Fibroblast of peridontal ligament (primary cell): ENCODE measurements around the gene VPS35L.

Experiments
- DNase-seq: peaks from one replicate; pipeline ENCODE4 v3.0.0-alpha.2; 2010; ENCODE audit errors: extremely low read depth

Gene VPS35L

GRCh38 chr16:19555186-19555937, at the start of gene VPS35L:
Gene VPS35L, plus strand, starts transcription at chr16:19555703. Its CDS starts 27 bp downstream, at chr16:19555730.
- peak; percentile 99 for DNase-seq

GRCh38 chr16:19506965-19507364, 48.5 kb upstream of the VPS35L start:
- no peak for DNase-seq

GRCh38 chr16:19507867-19508266, 47.6 kb upstream of the VPS35L start:
- DNase-seq = no peak

GRCh38 chr16:19512297-19512696, 43.2 kb upstream of the VPS35L start:
- no peak for DNase-seq

GRCh38 chr16:19513377-19514053, 42.0 kb upstream of the VPS35L start:
- DNase-seq = peak; percentile 58

GRCh38 chr16:19515757-19516156, 39.7 kb upstream of the VPS35L start:
- DNase-seq = no peak

GRCh38 chr16:19517424-19518089, 37.9 kb upstream of the VPS35L start:
- DNase-seq = peak; percentile 59

GRCh38 chr16:19518388-19518787, 37.1 kb upstream of the VPS35L start:
- no peak for DNase-seq

- no peak for DNase-seq
Measured at GRCh38 chr16:19520861-19521331, 34.6 kb upstream of the VPS35L start.

- peak; percentile 81 for DNase-seq
Measured at GRCh38 chr16:19521471-19522396, 33.8 kb upstream of the VPS35L start, which contains the start of gene GDE1. Gene GDE1, minus strand, starts transcription at chr16:19522098. Its CDS starts 134 bp downstream, at chr16:19521964.

- DNase-seq = no peak
Measured at GRCh38 chr16:19522397-19522732, 33.1 kb upstream of the VPS35L start.

- DNase-seq = no peak
Measured at GRCh38 chr16:19522760-19523159, 32.7 kb upstream of the VPS35L start.

- DNase-seq = no peak
Measured at GRCh38 chr16:19523184-19523558, 32.3 kb upstream of the VPS35L start.

- peak; percentile 94 for DNase-seq
Measured at GRCh38 chr16:19523559-19524355, 31.7 kb upstream of the VPS35L start, which contains the start of gene CCP110. Gene CCP110, plus strand, starts transcription at chr16:19523942. Its CDS starts 3,940 bp downstream, at chr16:19527882.

- DNase-seq = no peak
Measured at GRCh38 chr16:19524356-19524615, 31.2 kb upstream of the VPS35L start.

- DNase-seq = peak; percentile 15
Measured at GRCh38 chr16:19524616-19525384, 30.7 kb upstream of the VPS35L start.

GRCh38 chr16:19525385-19525723, 30.1 kb upstream of the VPS35L start:
- DNase-seq = no peak

- DNase-seq = no peak
Measured at GRCh38 chr16:19527161-19527560, 28.3 kb upstream of the VPS35L start.

- DNase-seq = no peak
Measured at GRCh38 chr16:19528666-19529065, 26.8 kb upstream of the VPS35L start.

- DNase-seq = no peak
Measured at GRCh38 chr16:19532601-19533000, 22.9 kb upstream of the VPS35L start.
